ENCODE results near the gene MARS1. TPM values are rescaled to one million over a fixed set of nuclear protein-coding genes. Genes with fewer than 3 reads are reported as not detected.
A peak's percentile ranks its signal among the peaks of the same experiment; 100 is the strongest.
"Not testable (repeated sequence)": the region's sequence is repeated elsewhere in the genome, so short reads cannot be mapped to it uniquely, and the experiment has no call there.

Gene MARS1
- 100 to 1,000 TPM; 200 to 237 (median 218) TPM for total RNA-seq
- 134 TPM for total RNA-seq (2013)

GRCh38 chr12:57487597-57488401 lies at the start of gene MARS1:
Gene MARS1 (plus strand): TSS chr12:57488068. CDS start chr12:57488091, 23 bp downstream.
- peak within 1 kb of the TSS; percentile 86 for H3K4me3 ChIP-seq (ENCODE audit: low read length)
- TF ChIP-seq, protein P1, sequence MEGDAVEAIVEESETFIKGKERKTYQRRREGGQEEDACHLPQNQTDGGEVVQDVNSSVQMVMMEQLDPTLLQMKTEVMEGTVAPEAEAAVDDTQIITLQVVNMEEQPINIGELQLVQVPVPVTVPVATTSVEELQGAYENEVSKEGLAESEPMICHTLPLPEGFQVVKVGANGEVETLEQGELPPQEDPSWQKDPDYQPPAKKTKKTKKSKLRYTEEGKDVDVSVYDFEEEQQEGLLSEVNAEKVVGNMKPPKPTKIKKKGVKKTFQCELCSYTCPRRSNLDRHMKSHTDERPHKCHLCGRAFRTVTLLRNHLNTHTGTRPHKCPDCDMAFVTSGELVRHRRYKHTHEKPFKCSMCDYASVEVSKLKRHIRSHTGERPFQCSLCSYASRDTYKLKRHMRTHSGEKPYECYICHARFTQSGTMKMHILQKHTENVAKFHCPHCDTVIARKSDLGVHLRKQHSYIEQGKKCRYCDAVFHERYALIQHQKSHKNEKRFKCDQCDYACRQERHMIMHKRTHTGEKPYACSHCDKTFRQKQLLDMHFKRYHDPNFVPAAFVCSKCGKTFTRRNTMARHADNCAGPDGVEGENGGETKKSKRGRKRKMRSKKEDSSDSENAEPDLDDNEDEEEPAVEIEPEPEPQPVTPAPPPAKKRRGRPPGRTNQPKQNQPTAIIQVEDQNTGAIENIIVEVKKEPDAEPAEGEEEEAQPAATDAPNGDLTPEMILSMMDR (IDR thresholded peaks at IDR 0.05): no peak
- H3K4me1 ChIP-seq (ENCODE audit: control insufficient read depth, insufficient read depth, low read length): peaks cover 20% of the 10 kb centered on the region
- Mint-ChIP-seq H3K4me1 (peaks cover 23 to 34% of the 10 kb centered on the region in 2 donors), H3K36me3 (peaks cover 11% of the 10 kb centered on the region), H3K27ac (peak within 1 kb of the TSS; percentile 88 to 92), H3K4me3 (peak within 1 kb of the TSS; percentile 92), H3K27me3 (ENCODE audit: low read depth in 2 of 2) (no peaks in the 10 kb centered on the region), H3K9me3 (no peaks in the 10 kb centered on the region)
- peak; percentile 96 to 99 (median 98) for ATAC-seq
- peak; percentile 83 to 97 for DNase-seq
- no peaks in the 10 kb centered on the region for H3K9me3 ChIP-seq (ENCODE audit: control insufficient read depth, insufficient read depth, low read length)
- peaks cover 30% of the 10 kb centered on the region for H3K36me3 ChIP-seq (ENCODE audit: control insufficient read depth, insufficient read depth, low read length)
- H3K27me3 ChIP-seq (ENCODE audit: control insufficient read depth, insufficient read depth, low read length): no peaks in the 10 kb centered on the region
- peak within 1 kb of the TSS; percentile 79 for H3K27ac ChIP-seq (ENCODE audit: low read length)
- intact Hi-C loops (cut with micrococcal nuclease): loop anchor here (1.0 to 2.0 kb wide), 2 partner anchors 8 to 35 kb away; partner anchors contain the start of genes ARHGAP9 and MBD6
- WGBS (ENCODE audit: insufficient coverage): 14% methylated on average over 47 of the region's 47 CpGs

DNA sequence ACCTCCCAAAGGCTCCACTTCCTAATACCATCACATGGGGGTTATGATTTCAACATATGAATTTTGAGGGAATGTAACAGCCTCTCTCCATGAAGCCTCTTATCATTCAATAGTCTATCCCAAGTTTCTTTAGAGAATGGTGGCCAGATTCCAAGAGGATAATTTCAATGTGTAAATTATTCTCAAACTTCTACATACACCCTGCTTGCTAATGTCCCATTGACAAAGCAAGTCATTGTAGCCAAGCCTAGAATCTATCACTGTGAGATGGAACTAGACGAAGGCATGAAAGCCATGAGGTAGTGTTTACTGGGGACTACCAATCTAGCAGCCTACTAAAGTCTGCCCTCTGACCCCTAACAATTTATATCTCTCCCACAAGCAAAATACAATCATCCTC lies 49.5 kb upstream of the MARS1 start:
- TF ChIP-seq, protein P1 (IDR thresholded peaks at IDR 0.05): no peak
- Histone ChIP-seq H3K9me3 (ENCODE audit: control insufficient read depth, insufficient read depth, low read length) (peaks cover 6% of the 10 kb centered on the region), H3K36me3 (ENCODE audit: control insufficient read depth, insufficient read depth, low read length) (no peaks in the 10 kb centered on the region), H3K27ac (ENCODE audit: low read length) (no peak overlapping the region), H3K27me3 (ENCODE audit: control insufficient read depth, insufficient read depth, low read length) (no peaks in the 10 kb centered on the region), H3K4me1 (ENCODE audit: control insufficient read depth, insufficient read depth, low read length) (peaks cover 16% of the 10 kb centered on the region), H3K4me3 (ENCODE audit: low read length) (no peak overlapping the region)
- H3K36me3 Mint-ChIP-seq: no peaks in the 10 kb centered on the region
- peaks cover 5 to 6% of the 10 kb centered on the region in 2 donors for H3K27me3 Mint-ChIP-seq (ENCODE audit: low read depth in 2 of 2)
- peaks cover 10 to 12% of the 10 kb centered on the region in 2 donors for H3K4me1 Mint-ChIP-seq
- no peak for ATAC-seq
- no peak overlapping the region for H3K4me3 Mint-ChIP-seq
- no peak for DNase-seq
- H3K9me3 Mint-ChIP-seq: no peaks in the 10 kb centered on the region
- no peak overlapping the region for H3K27ac Mint-ChIP-seq
- intact Hi-C loops (cut with micrococcal nuclease): no loop called here
- WGBS (ENCODE audit: insufficient coverage): 100% methylated on average over 1 of the region's 1 CpG

DNA sequence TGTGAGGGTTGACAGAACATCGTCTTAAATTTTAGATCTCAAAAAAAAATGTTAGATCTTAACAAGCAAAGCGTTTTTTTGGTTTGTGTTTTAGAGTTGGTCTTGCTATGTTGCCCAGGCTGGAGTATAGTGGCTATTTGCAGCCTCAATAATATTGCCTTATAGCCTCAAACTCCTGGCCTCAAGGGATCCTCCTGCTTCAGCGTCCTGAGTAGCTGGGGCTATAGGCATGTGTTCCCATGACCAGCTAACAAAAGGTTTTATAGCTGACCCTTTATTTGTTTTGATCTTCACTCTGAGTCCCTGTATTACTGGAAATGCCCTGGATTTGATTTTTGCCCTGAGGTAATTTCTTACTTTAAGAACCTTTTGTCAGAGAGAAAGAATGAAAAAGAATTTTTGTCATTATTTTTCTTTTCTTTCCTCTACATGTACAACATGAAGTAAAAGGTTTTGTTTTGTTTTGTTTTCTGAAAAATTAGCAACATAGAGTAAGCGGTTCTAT lies 48.1 kb upstream of the MARS1 start:
- no peak for ATAC-seq
- Mint-ChIP-seq H3K36me3 (no peaks in the 10 kb centered on the region), H3K9me3 (no peaks in the 10 kb centered on the region), H3K27ac (no peak overlapping the region), H3K27me3 (ENCODE audit: low read depth in 2 of 2) (peaks cover 5 to 6% of the 10 kb centered on the region in 2 donors), H3K4me1 (peaks cover 6 to 8% of the 10 kb centered on the region in 2 donors), H3K4me3 (no peak overlapping the region)
- intact Hi-C loops (cut with micrococcal nuclease): no loop called here
- peaks cover 6% of the 10 kb centered on the region for H3K9me3 ChIP-seq (ENCODE audit: control insufficient read depth, insufficient read depth, low read length)
- DNase-seq: no peak
- H3K36me3 ChIP-seq (ENCODE audit: control insufficient read depth, insufficient read depth, low read length): no peaks in the 10 kb centered on the region
- H3K27ac ChIP-seq (ENCODE audit: low read length): no peak overlapping the region
- H3K4me1 ChIP-seq (ENCODE audit: control insufficient read depth, insufficient read depth, low read length): peaks cover 12% of the 10 kb centered on the region
- H3K4me3 ChIP-seq (ENCODE audit: low read length): no peak overlapping the region
- 100% methylated on average over 3 of the region's 4 CpGs for WGBS (ENCODE audit: insufficient coverage)
- TF ChIP-seq, protein P1 (IDR thresholded peaks at IDR 0.05): no peak
- H3K27me3 ChIP-seq (ENCODE audit: control insufficient read depth, insufficient read depth, low read length): no peaks in the 10 kb centered on the region

DNA sequence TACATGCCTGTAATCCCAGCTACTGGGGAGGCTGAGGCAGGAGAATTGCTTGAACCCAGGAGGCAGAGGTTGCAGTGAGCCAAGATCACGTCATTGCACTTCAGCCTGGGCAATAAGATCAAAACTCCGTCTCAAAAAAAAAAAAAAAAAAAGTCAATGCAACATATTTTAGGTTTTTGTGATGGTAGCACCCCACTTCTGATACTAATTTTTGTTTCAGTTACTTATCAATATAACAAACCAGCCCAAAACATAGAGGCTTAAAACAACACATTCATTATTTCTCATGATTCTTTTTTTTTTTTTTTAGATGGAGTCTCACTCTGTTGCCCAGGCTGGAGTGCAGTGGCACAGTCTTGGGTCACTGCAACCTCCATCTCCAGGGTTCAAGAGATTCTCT lies 46.5 kb upstream of the MARS1 start:
- 86% methylated on average over 2 of the region's 2 CpGs for WGBS (ENCODE audit: insufficient coverage)
- H3K36me3 ChIP-seq (ENCODE audit: control insufficient read depth, insufficient read depth, low read length); ATAC-seq; H3K4me1 ChIP-seq (ENCODE audit: control insufficient read depth, insufficient read depth, low read length); H3K27ac Mint-ChIP-seq; DNase-seq; H3K9me3 ChIP-seq (ENCODE audit: control insufficient read depth, insufficient read depth, low read length); H3K4me3 ChIP-seq (ENCODE audit: low read length); H3K27me3 ChIP-seq (ENCODE audit: control insufficient read depth, insufficient read depth, low read length); H3K4me3 Mint-ChIP-seq; intact Hi-C loops (cut with micrococcal nuclease); H3K4me1 Mint-ChIP-seq; H3K27me3 Mint-ChIP-seq (ENCODE audit: low read depth in 2 of 2); H3K27ac ChIP-seq (ENCODE audit: low read length); H3K36me3 Mint-ChIP-seq; H3K9me3 Mint-ChIP-seq: not testable (repeated sequence)
